HG03045 (cell line): ENCODE results near the gene TRIM40.

Experiments
- ATAC-seq: cut with Tn5 transposase; IDR thresholded peaks from one replicate; pipeline ENCODE4 v1.9.1; 2021; ENCODE audit warnings: mild to moderate bottlenecking, moderate library complexity; ENCODE audit not compliant: unreplicated experiment

The TRIM40 gene

GRCh38 chr6:30194797-30195690 is 59.1 kb downstream of the TRIM40 start:
- no peak for ATAC-seq

GRCh38 chr6:30195951-30196350 is 60.0 kb downstream of the TRIM40 start:
- no peak for ATAC-seq

GRCh38 chr6:30196376-30196775 is 60.4 kb downstream of the TRIM40 start:
- no peak for ATAC-seq
